Fibroblast of the aortic adventitia (primary cell): ENCODE data around the gene FAM25A. TPM values are rescaled to one million over a fixed set of nuclear protein-coding genes. Genes with fewer than 3 reads are reported as not detected.
A peak's percentile ranks its signal among the peaks of the same experiment; 100 is the strongest.
"Not testable (repeated sequence)": the region's sequence is repeated elsewhere in the genome, so short reads cannot be mapped to it uniquely, and the experiment has no call there.

ENCODE experiments used
- DNase-seq: peaks from one replicate; pipeline ENCODE4 v3.0.0-alpha.2; 2010; ENCODE audit warnings: low read depth
- H3K4me3 ChIP-seq: 2 replicates; pipeline ENCODE4 v1.5.1; 2011; ENCODE audit warnings: low read depth, mild to moderate bottlenecking, control low read depth, low read length, moderate library complexity
- total RNA-seq: library from RNA; depleted of rRNA; stranded (reverse); fragments of >200 nt; gene quantifications from 2 replicates; pipeline ENCODE4 v1.2.3, GENCODE V29; 2012; ENCODE audit warnings: low replicate concordance
- TF ChIP-seq, protein P1 (sequence below): IDR thresholded peaks from 2 replicates; pipeline ENCODE4 v1.5.1; 2011; ENCODE audit warnings: mild to moderate bottlenecking, low read length, control low read depth, inconsistent platforms; ENCODE audit not compliant: insufficient read depth

The FAM25A gene
- total RNA-seq, 1 donor = not detected

DNA sequence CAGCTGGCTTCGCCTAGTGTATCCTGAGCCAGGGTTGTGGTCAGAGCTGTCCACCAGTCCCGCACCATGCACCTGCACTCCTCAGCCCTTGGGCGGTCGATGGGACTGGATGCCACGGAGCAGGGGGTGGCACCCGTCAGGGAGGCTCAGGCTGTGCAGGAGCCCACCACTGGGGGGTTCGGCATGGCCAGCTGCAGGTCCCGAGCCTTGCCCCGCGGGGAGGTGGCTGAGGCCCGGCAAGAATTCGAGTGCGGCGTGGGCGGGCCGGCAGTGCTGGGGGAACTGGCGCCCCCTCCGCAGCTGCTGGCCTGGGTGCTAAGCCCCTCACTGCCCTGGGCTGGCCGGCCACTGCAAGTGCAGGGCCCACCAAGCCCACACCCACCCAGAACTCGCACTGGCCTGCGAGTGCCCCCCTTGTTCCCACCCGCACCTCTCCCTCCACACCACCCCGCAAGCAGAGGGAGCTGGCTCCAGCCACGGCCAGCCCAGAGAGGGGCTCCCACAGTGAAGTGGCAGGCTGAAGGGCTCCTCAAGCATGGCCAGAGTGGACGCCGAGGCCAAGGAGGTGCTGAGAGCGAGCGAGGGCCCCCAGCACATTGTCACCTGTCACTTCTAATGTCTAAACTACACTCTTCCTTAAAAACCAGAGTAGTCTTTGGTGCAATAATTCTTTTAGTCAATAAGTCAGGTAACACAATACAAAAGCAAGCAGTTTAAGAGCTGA, 11.0 kb downstream of the FAM25A start:
- no peak for DNase-seq
- TF ChIP-seq, protein P1, sequence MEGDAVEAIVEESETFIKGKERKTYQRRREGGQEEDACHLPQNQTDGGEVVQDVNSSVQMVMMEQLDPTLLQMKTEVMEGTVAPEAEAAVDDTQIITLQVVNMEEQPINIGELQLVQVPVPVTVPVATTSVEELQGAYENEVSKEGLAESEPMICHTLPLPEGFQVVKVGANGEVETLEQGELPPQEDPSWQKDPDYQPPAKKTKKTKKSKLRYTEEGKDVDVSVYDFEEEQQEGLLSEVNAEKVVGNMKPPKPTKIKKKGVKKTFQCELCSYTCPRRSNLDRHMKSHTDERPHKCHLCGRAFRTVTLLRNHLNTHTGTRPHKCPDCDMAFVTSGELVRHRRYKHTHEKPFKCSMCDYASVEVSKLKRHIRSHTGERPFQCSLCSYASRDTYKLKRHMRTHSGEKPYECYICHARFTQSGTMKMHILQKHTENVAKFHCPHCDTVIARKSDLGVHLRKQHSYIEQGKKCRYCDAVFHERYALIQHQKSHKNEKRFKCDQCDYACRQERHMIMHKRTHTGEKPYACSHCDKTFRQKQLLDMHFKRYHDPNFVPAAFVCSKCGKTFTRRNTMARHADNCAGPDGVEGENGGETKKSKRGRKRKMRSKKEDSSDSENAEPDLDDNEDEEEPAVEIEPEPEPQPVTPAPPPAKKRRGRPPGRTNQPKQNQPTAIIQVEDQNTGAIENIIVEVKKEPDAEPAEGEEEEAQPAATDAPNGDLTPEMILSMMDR = no peak
- no peak overlapping the region for H3K4me3 ChIP-seq

DNA sequence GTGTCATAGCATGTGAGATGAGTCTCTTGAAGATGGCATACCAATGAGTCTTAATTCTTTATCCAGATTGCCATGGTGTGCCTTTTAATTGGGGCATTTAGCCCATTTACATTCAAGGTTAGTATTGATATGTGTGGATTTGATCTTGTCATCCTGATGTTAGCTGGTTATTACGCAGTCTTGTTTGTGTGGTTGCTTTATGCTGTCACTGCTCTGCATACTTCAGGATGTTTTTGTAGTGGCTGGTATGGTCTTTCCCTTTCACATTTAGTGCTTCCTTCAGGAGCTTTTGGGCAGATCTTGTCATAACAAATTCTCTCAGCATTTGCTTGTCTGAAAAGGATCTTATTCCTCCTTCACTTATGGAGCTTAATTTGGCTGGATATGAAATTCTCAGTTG, 16.5 kb downstream of the FAM25A start:
- no peak for DNase-seq
- no peak overlapping the region for H3K4me3 ChIP-seq
- TF ChIP-seq, protein P1 = no peak

DNA sequence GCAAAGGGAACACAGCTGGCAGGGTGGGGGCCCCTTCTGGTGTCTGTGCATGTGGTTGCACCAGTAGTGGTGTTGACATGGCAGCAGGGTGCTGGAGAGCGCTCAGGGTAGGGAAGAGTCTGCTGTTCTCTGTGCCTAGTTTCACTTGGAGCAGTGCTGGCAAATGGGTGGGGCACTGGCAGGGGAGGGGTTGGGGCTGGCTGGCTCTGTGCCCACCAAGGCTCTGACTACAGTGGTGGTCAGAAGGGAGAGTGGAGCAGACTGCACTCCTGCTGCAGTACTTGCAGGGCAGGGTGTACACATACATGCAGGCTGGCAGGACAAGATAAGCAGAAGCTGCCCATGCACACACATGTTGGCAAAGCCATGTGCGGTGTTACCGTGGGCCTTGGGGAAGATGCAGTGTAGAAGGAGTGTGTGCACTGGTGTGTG, 18.2 kb downstream of the FAM25A start:
- no peak overlapping the region for H3K4me3 ChIP-seq
- TF ChIP-seq, protein P1 = no peak
- no peak for DNase-seq

DNA sequence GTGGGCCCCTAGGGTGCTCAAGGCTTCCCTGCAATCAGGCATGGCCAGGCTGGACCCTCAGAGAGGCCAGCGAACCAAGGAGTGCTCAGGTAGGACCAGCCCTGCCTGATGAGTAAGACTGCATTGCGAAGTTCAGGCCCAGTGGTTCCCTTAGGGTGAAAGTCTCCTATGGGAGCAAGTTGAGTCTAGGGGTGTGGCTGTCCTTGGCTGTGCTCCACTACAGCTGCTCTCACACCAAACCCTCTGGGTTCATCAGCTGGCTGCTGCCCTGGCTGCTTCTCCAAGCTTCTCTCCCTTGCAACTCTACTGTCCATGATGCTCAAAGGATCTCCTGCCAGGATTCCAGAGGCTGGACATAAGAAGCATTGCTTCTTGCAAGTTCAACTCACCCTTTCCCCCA, 18.7 kb downstream of the FAM25A start:
- DNase-seq = peak; percentile 22
- TF ChIP-seq, protein P1 = no peak
- H3K4me3 ChIP-seq = no peak overlapping the region

DNA sequence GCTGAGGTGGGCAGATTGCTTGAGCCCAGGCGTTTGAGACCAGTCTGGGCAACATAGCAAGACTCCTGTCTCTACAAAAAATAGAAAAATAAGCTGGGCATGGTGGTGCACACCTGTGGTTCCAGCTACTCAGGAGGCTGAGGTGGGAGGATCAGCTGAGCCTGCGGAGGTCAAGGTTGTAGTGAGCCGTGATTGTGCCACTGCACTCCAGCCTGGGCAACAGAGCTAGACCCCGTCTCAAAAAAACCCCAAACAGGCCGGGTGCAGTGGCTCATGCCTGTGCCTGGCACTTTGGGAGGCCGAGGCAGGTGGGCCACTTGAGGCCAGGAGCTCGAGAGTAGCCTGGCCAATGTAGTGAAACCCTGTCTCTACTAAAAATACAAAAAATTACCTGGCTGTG, 23.5 kb downstream of the FAM25A start:
- H3K4me3 ChIP-seq, DNase-seq: not testable (repeated sequence)

DNA sequence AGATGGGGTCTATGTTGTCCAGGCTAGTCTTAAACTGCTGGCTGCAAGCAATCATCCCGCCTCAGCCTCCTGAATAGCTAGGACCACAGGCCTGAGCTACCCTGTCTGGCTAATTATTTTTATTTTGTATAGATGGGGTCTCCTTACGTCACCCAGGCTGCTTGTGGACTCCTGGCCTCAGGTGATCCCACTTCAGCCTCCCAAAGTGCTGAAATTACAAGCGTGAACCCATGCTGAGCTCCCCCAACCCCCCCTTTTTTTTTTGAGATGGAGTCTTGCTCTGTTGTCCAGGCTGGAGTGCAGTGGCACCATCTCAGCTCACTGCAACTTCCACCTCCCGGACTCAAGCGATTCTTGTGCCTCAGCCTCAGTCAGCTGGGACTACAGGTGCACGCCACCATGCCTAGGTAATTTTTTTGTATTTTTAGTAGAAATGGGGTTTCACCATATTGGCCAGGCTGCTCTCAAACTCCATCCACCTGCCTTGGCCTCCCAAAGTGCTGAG, 25.4 kb downstream of the FAM25A start:
- H3K4me3 ChIP-seq = no peak overlapping the region
- TF ChIP-seq, protein P1 = no peak
- DNase-seq = no peak

DNA sequence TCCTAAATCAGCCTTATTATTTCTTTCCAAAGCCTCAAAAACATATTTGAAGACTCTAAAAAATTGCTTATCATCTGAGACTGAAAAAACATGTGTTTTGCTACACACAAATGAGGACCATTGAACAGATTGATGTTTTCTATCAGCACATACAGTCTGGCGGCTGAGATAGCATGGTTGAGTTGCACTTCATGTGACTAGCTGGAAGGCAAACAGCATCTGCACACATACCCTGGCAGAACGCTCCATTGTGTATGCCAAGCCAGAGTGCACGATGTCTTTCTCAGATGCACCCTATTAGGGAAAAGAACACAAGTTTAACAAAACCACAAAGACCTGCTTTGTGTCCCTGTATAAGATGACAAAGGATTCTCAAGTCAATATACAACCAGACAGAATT, 33.0 kb downstream of the FAM25A start:
- TF ChIP-seq, protein P1 = no peak
- peak; percentile 49 for DNase-seq
- H3K4me3 ChIP-seq = no peak overlapping the region
